HepG2 (cell line): Measurements from ENCODE around the gene EFS. TPM values are rescaled to one million over a fixed set of nuclear protein-coding genes. Genes with fewer than 3 reads are reported as not detected.
A peak's percentile ranks its signal among the peaks of the same experiment; 100 is the strongest.

Experiments used
- ELF4 ChIP-seq: sonication (generic); formaldehyde crosslinking; IDR thresholded peaks from 2 replicates; pipeline ENCODE4 v1.5.0; 2020; ENCODE audit warnings: missing genetic modification reagents, mild to moderate bottlenecking, moderate library complexity, borderline replicate concordance
- EP300 ChIP-seq, 3 experiments: sonication (generic) in 1 of 3; formaldehyde crosslinking in 1 of 3; IDR thresholded peaks; 2 replicates each; pipeline versions ENCODE4 v1.5.1 to v1.6.1; 2011 to 2020; ENCODE audit warnings: low read depth in 2 of 3, low read length in 2 of 3, borderline replicate concordance in 1 of 3, improper control_type of control experiment in 1 of 3, mild to moderate bottlenecking in 1 of 3, missing genetic modification reagents in 1 of 3, moderate library complexity in 1 of 3
- ETV6 ChIP-seq: sonication (generic); formaldehyde crosslinking; conservative IDR thresholded peaks from 2 replicates; pipeline ENCODE4 v1.4.0; 2020; ENCODE audit warnings: missing genetic modification reagents
- GFI1 ChIP-seq: sonication (generic); formaldehyde crosslinking; IDR thresholded peaks from 2 replicates; pipeline ENCODE4 v1.5.0; 2020; ENCODE audit warnings: missing genetic modification reagents, mild to moderate bottlenecking, borderline replicate concordance
- HDAC6 ChIP-seq: fragments of 200-600 bp; sonication (generic); IDR thresholded peaks from 2 replicates; pipeline ENCODE4 v1.7.0; 2017; ENCODE audit warnings: mild to moderate bottlenecking, antibody characterized with exemption, low read length, low read depth
- HNRNPLL ChIP-seq: fragments of 200-400 bp; formaldehyde crosslinking; IDR thresholded peaks from 2 replicates; pipeline ENCODE4 v1.6.1; 2017; ENCODE audit warnings: mild to moderate bottlenecking, low read depth, low read length; ENCODE audit not compliant: poor library complexity, severe bottlenecking
- PITX1 ChIP-seq: sonication (generic); formaldehyde crosslinking; IDR thresholded peaks from 2 replicates; pipeline ENCODE4 v1.5.1; 2020; ENCODE audit warnings: mild to moderate bottlenecking, missing genetic modification reagents
- SPEN ChIP-seq: sonication (generic); formaldehyde crosslinking; IDR thresholded peaks from 2 replicates; pipeline ENCODE4 v1.5.1; 2020; ENCODE audit warnings: low read depth, mild to moderate bottlenecking, missing genetic modification reagents
- ZBTB3 ChIP-seq: sonication (generic); formaldehyde crosslinking; IDR thresholded peaks from 2 replicates; pipeline ENCODE4 v1.4.0; 2020; ENCODE audit warnings: low read depth, mild to moderate bottlenecking, moderate library complexity, missing genetic modification reagents, borderline replicate concordance
- ZNF207 ChIP-seq: fragments of 450-650 bp; IDR thresholded peaks from 2 replicates; pipeline ENCODE4 v1.6.1; 2016; ENCODE audit warnings: antibody characterized with exemption, borderline replicate concordance
- ZNF264 ChIP-seq: sonication (generic); formaldehyde crosslinking; IDR thresholded peaks from 2 replicates; pipeline ENCODE4 v1.4.0; 2020; ENCODE audit warnings: missing genetic modification reagents
- ZNF724P ChIP-seq: sonication (generic); formaldehyde crosslinking; IDR thresholded peaks from 2 replicates; pipeline ENCODE4 v1.8.0; 2022; ENCODE audit warnings: missing genetic modification reagents, borderline replicate concordance
- polyA plus RNA-seq, 8 experiments: library from polyadenylated mRNA; depleted of rRNA in 3 of 8; stranded (reverse) in 7 of 8; unstranded in 1 of 8; fragments of >200 nt; fragmentation: Illumina TruSeq in 4 of 8; extraction: Trizol in 4 of 8; gene quantifications; 2 replicates each; pipeline versions ENCODE4 v1.2.1 to v1.2.3, GENCODE V29; 2011 to 2016; ENCODE audit warnings: low read depth in 4 of 8, missing spikeins in 1 of 8, mixed read lengths in 1 of 8; ENCODE audit not compliant: insufficient read depth in 1 of 8
- total RNA-seq, 5 experiments: library from RNA; depleted of rRNA; stranded (reverse); fragments of >200 nt; fragmentation: Illumina TruSeq; extraction: Trizol; gene quantifications; 2 replicates each; pipeline ENCODE4 v1.2.3, GENCODE V29; 2016; ENCODE audit warnings: low read depth in 1 of 5
- TF ChIP-seq, protein P1 (sequence below): IDR thresholded peaks from 2 replicates; pipeline ENCODE4 v1.6.1; 2016; ENCODE audit warnings: low read depth, borderline replicate concordance
- TF ChIP-seq, protein P2 (sequence below): sonication (generic); formaldehyde crosslinking; IDR thresholded peaks from 2 replicates; pipeline ENCODE4 v1.5.1; 2020; ENCODE audit warnings: mild to moderate bottlenecking, moderate library complexity, missing genetic modification reagents
- TF ChIP-seq, protein P3 (sequence below), 2 experiments: fragments of 450-650 bp in 1 of 2; sonication (generic) in 1 of 2; formaldehyde crosslinking; IDR thresholded peaks; 2 replicates each; pipeline versions ENCODE4 v1.5.0 to v1.8.0; 2020 to 2022; ENCODE audit warnings: mild to moderate bottlenecking in 1 of 2, missing genetic modification reagents in 1 of 2
- TF ChIP-seq, protein P4 (sequence below): sonication (generic); formaldehyde crosslinking; IDR thresholded peaks from 2 replicates; pipeline ENCODE4 v1.5.0; 2020; ENCODE audit warnings: mild to moderate bottlenecking, missing genetic modification reagents, moderate library complexity
- TF ChIP-seq, protein P5 (sequence below): sonication (generic); formaldehyde crosslinking; IDR thresholded peaks from 2 replicates; pipeline ENCODE4 v1.4.0; 2020; ENCODE audit warnings: low read depth, mild to moderate bottlenecking, missing genetic modification reagents
- TF ChIP-seq, protein P6 (sequence below): sonication (generic); formaldehyde crosslinking; IDR thresholded peaks from 2 replicates; pipeline ENCODE4 v1.5.0; 2020; ENCODE audit warnings: mild to moderate bottlenecking, missing genetic modification reagents

The EFS gene
- total and polyA plus RNA-seq, 2 of the 13 experiments (the other 11 are each of a cell fraction or from before 2014, with no cell fraction given), result not detected

DNA sequence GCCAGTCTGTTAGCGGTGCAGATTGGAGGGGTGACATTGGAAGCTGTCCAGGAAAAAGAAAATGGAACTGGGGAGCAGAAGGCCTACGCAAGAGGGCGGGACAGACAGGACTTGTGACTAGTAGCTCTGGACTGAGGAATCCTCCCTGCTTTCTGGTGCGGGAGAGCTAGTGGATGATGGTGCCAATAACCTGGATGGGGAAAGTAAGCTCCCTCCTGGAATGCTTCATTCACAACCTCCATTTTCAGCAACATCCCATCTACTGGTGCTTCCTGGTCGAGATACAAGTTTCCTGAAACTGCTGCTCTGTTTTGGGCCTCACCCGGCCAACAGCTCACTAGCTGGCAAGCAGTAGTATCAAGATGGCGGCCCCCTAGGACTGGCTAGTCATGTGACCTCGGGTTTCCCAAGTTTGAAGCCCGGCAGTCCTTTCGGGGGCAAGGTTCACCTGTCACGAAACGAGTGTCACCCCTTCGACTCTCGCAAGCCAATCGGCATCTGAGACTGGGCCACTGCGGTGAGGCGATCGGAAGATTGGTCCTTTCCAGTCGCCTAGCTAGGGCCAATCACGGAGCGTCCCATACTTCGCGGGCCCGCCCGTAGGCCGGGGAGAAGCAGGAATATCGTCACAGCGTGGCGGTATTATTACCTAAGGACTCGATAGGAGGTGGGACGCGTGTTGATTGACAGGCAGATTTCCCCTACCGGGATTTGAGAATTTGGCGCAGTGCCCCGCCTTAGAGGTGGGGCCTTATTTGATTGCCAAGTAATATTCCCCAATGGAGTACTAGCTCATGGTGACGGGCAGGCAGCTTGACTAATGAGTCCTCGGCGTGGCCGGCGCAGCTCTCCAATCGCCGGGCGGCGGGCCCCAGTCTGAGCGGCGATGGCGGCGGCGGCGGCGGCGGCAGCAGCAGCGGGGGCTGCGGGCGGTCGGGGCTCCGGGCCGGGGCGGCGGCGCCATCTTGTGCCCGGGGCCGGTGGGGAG is 44.1 kb downstream of the EFS start, which contains the start of gene PABPN1 (continued):
- TF ChIP-seq PITX1 (CRISPR knock-in tag) (peak; percentile 79), ZNF264 (CRISPR knock-in tag) (peak; percentile 97), ETV6 (CRISPR knock-in tag) (peak; percentile 79; the same call in 1 of the 2 replicates), HDAC6 (no peak), ZNF724P (CRISPR knock-in tag) (peak; percentile 95; the same call in 1 of the 2 replicates), GFI1 (0 out of 2 replicates have a peak, but pooled peaks have one; percentile 4), ELF4 (CRISPR knock-in tag) (peak; percentile 71; the same call in 1 of the 2 replicates), SPEN (CRISPR knock-in tag) (peak; percentile 100), ZNF207 (no peak), HNRNPLL (peak; percentile 89), ZBTB3 (CRISPR knock-in tag) (peak; percentile 92; the same call in 1 of the 2 replicates), EP300 (IDR thresholded peaks at IDR 0.05; ENCODE audit: low read depth in 2 of 2, low read length in 2 of 2) (peak; percentile 68 to 90; a peak in 3 of 4 replicates), EP300 (CRISPR knock-in tag; IDR thresholded peaks at IDR 0.05; ENCODE audit: borderline replicate concordance) (peak; percentile 83)
- TF ChIP-seq, protein P1, sequence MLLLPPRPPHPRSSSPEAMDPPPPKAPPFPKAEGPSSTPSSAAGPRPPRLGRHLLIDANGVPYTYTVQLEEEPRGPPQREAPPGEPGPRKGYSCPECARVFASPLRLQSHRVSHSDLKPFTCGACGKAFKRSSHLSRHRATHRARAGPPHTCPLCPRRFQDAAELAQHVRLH (CRISPR knock-in tag), result peak; percentile 90
- TF ChIP-seq, protein P2, sequence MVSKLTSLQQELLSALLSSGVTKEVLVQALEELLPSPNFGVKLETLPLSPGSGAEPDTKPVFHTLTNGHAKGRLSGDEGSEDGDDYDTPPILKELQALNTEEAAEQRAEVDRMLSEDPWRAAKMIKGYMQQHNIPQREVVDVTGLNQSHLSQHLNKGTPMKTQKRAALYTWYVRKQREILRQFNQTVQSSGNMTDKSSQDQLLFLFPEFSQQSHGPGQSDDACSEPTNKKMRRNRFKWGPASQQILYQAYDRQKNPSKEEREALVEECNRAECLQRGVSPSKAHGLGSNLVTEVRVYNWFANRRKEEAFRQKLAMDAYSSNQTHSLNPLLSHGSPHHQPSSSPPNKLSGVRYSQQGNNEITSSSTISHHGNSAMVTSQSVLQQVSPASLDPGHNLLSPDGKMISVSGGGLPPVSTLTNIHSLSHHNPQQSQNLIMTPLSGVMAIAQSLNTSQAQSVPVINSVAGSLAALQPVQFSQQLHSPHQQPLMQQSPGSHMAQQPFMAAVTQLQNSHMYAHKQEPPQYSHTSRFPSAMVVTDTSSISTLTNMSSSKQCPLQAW (CRISPR knock-in tag), result peak; percentile 97
- TF ChIP-seq, protein P3, sequence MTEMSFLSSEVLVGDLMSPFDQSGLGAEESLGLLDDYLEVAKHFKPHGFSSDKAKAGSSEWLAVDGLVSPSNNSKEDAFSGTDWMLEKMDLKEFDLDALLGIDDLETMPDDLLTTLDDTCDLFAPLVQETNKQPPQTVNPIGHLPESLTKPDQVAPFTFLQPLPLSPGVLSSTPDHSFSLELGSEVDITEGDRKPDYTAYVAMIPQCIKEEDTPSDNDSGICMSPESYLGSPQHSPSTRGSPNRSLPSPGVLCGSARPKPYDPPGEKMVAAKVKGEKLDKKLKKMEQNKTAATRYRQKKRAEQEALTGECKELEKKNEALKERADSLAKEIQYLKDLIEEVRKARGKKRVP (CRISPR knock-in tag; IDR thresholded peaks at IDR 0.05), result peak in 1 of 2 experiments; percentile 69; a peak in 2 of 4 replicates
- TF ChIP-seq, protein P4, sequence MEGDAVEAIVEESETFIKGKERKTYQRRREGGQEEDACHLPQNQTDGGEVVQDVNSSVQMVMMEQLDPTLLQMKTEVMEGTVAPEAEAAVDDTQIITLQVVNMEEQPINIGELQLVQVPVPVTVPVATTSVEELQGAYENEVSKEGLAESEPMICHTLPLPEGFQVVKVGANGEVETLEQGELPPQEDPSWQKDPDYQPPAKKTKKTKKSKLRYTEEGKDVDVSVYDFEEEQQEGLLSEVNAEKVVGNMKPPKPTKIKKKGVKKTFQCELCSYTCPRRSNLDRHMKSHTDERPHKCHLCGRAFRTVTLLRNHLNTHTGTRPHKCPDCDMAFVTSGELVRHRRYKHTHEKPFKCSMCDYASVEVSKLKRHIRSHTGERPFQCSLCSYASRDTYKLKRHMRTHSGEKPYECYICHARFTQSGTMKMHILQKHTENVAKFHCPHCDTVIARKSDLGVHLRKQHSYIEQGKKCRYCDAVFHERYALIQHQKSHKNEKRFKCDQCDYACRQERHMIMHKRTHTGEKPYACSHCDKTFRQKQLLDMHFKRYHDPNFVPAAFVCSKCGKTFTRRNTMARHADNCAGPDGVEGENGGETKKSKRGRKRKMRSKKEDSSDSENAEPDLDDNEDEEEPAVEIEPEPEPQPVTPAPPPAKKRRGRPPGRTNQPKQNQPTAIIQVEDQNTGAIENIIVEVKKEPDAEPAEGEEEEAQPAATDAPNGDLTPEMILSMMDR (CRISPR knock-in tag), result peak; percentile 10
- TF ChIP-seq, protein P5, sequence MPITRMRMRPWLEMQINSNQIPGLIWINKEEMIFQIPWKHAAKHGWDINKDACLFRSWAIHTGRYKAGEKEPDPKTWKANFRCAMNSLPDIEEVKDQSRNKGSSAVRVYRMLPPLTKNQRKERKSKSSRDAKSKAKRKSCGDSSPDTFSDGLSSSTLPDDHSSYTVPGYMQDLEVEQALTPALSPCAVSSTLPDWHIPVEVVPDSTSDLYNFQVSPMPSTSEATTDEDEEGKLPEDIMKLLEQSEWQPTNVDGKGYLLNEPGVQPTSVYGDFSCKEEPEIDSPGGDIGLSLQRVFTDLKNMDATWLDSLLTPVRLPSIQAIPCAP, result peak; percentile 25; the same call in 1 of the 2 replicates
- TF ChIP-seq, protein P6, sequence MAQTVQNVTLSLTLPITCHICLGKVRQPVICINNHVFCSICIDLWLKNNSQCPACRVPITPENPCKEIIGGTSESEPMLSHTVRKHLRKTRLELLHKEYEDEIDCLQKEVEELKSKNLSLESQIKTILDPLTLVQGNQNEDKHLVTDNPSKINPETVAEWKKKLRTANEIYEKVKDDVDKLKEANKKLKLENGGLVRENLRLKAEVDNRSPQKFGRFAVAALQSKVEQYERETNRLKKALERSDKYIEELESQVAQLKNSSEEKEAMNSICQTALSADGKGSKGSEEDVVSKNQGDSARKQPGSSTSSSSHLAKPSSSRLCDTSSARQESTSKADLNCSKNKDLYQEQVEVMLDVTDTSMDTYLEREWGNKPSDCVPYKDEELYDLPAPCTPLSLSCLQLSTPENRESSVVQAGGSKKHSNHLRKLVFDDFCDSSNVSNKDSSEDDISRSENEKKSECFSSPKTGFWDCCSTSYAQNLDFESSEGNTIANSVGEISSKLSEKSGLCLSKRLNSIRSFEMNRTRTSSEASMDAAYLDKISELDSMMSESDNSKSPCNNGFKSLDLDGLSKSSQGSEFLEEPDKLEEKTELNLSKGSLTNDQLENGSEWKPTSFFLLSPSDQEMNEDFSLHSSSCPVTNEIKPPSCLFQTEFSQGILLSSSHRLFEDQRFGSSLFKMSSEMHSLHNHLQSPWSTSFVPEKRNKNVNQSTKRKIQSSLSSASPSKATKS (CRISPR knock-in tag), result no peak
